ENCODE results near the gene SAP30.
A peak's percentile ranks its signal among the peaks of the same experiment; 100 is the strongest.

The SAP30 gene

GRCh38 chr4:173365359-173365996 is 5.3 kb upstream of the SAP30 start:
- H3K27ac ChIP-seq = no peak overlapping the region
- DNase-seq (ENCODE audit: low read depth, low spot score) = no peak

- peak overlapping the region; percentile 2 for H3K27ac ChIP-seq
- no peak for DNase-seq (ENCODE audit: low read depth, low spot score)
These were observed 3.5 kb upstream of the SAP30 start for GRCh38 chr4:173367285-173367684.

- H3K27ac ChIP-seq = peak overlapping the region; percentile 2
- no peak for DNase-seq (ENCODE audit: low read depth, low spot score)
These were observed 2.8 kb upstream of the SAP30 start for GRCh38 chr4:173367946-173368345.

GRCh38 chr4:173370130-173370476 is 651 bp upstream of the SAP30 start:
- no peak for DNase-seq (ENCODE audit: low read depth, low spot score)
- peak overlapping the region; percentile 79 for H3K27ac ChIP-seq

GRCh38 chr4:173371292-173372192 is 788 bp downstream of the SAP30 start:
- no peak for DNase-seq (ENCODE audit: low read depth, low spot score)
- peak overlapping the region; percentile 79 for H3K27ac ChIP-seq

GRCh38 chr4:173374588-173374987 is 3.8 kb downstream of the SAP30 start:
- no peak for DNase-seq (ENCODE audit: low read depth, low spot score)

GRCh38 chr4:173379929-173380328 is 9.2 kb downstream of the SAP30 start:
- no peak for DNase-seq (ENCODE audit: low read depth, low spot score)
- H3K27ac ChIP-seq = no peak overlapping the region

More at GRCh38 chr4:173374588-173374987, 3.8 kb downstream of the SAP30 start:
- no peak overlapping the region for H3K27ac ChIP-seq

- no peak for DNase-seq (ENCODE audit: low read depth, low spot score)
- no peak overlapping the region for H3K27ac ChIP-seq
These were observed 10.2 kb downstream of the SAP30 start for GRCh38 chr4:173380987-173381386.

GRCh38 chr4:173381610-173382009 is 10.9 kb downstream of the SAP30 start:
- DNase-seq (ENCODE audit: low read depth, low spot score) = no peak
- no peak overlapping the region for H3K27ac ChIP-seq

- no peak for DNase-seq (ENCODE audit: low read depth, low spot score)
- H3K27ac ChIP-seq = no peak overlapping the region
These were observed 11.6 kb downstream of the SAP30 start for GRCh38 chr4:173382349-173382748.

GRCh38 chr4:173386751-173387150 is 16.0 kb downstream of the SAP30 start:
- no peak overlapping the region for H3K27ac ChIP-seq
- DNase-seq (ENCODE audit: low read depth, low spot score) = no peak

GRCh38 chr4:173391701-173392100 is 20.9 kb downstream of the SAP30 start:
- no peak overlapping the region for H3K27ac ChIP-seq
- DNase-seq (ENCODE audit: low read depth, low spot score) = no peak

- no peak for DNase-seq (ENCODE audit: low read depth, low spot score)
- no peak overlapping the region for H3K27ac ChIP-seq
These were observed 26.9 kb downstream of the SAP30 start for GRCh38 chr4:173397604-173398003.

- no peak overlapping the region for H3K27ac ChIP-seq
- no peak for DNase-seq (ENCODE audit: low read depth, low spot score)
These were observed 27.5 kb downstream of the SAP30 start for GRCh38 chr4:173398220-173398619.

- no peak for DNase-seq (ENCODE audit: low read depth, low spot score)
- no peak within 1 kb of the TSS for H3K27ac ChIP-seq
These were observed 28.1 kb downstream of the SAP30 start, which contains the start of gene SCRG1 for GRCh38 chr4:173398779-173399415. Gene SCRG1 (minus strand): TSS chr4:173399116. CDS start chr4:173391414, 7,702 bp downstream.

GRCh38 chr4:173401063-173401462 is 30.3 kb downstream of the SAP30 start:
- no peak for DNase-seq (ENCODE audit: low read depth, low spot score)
- no peak overlapping the region for H3K27ac ChIP-seq

- no peak for DNase-seq (ENCODE audit: low read depth, low spot score)
- H3K27ac ChIP-seq = no peak overlapping the region
These were observed 32.3 kb downstream of the SAP30 start for GRCh38 chr4:173403051-173403450.

GRCh38 chr4:173404296-173404865 is 33.6 kb downstream of the SAP30 start:
- no peak overlapping the region for H3K27ac ChIP-seq
- no peak for DNase-seq (ENCODE audit: low read depth, low spot score)

GRCh38 chr4:173405840-173406606 is 35.3 kb downstream of the SAP30 start:
- no peak overlapping the region for H3K27ac ChIP-seq
- DNase-seq (ENCODE audit: low read depth, low spot score) = no peak

- DNase-seq (ENCODE audit: low read depth, low spot score) = no peak
- no peak overlapping the region for H3K27ac ChIP-seq
These were observed 39.3 kb downstream of the SAP30 start for GRCh38 chr4:173410079-173410478.

All from epithelial cell of prostate (primary cell).